ENCODE measurements around the gene HSD17B8. TPM values are rescaled to one million over a fixed set of nuclear protein-coding genes. Genes with fewer than 3 reads are reported as not detected.

The HSD17B8 gene
- total RNA-seq, 4 donors from 2014 or later: 7.9 to 28.3 (median 14.3) TPM

- no peak overlapping the region for H3K4me3 ChIP-seq
- H3K4me1 ChIP-seq: no peaks in the 10 kb centered on the region
- DNase-seq: no peak
- in situ Hi-C loops (cut with MboI; ENCODE audit: low sequenced_read_pairs in 4 of 4) (no loop called here), intact Hi-C loops (cut with DNase I; ENCODE audit: low total_unique reads) (no loop called here)
- H3K27ac ChIP-seq: no peak overlapping the region
- H3K36me3 ChIP-seq: no peaks in the 10 kb centered on the region
- H3K9me3 ChIP-seq: no peaks in the 10 kb centered on the region
- no peak for ATAC-seq
- H3K27me3 ChIP-seq: no peaks in the 10 kb centered on the region
- TF ChIP-seq POLR2A (IDR thresholded peaks at IDR 0.05) (no peak), CTCF (IDR thresholded peaks at IDR 0.05 in 4 of 5, conservative IDR thresholded peaks at IDR 0.05 in 1 of 5) (no peak)
Measured at GRCh38 chr6:33185190-33185589, 19.3 kb upstream of the HSD17B8 start.

- TF ChIP-seq CTCF (IDR thresholded peaks at IDR 0.05 in 4 of 5, conservative IDR thresholded peaks at IDR 0.05 in 1 of 5) (no peak), POLR2A (IDR thresholded peaks at IDR 0.05) (no peak)
- in situ Hi-C loops (cut with MboI; ENCODE audit: low sequenced_read_pairs in 4 of 4): no loop called here
- DNase-seq: no peak
- Histone ChIP-seq H3K4me1 (no peaks in the 10 kb centered on the region), H3K9me3 (no peaks in the 10 kb centered on the region), H3K4me3 (no peak overlapping the region), H3K27ac (no peak overlapping the region), H3K36me3 (no peaks in the 10 kb centered on the region), H3K27me3 (no peaks in the 10 kb centered on the region)
- intact Hi-C loops (cut with DNase I; ENCODE audit: low total_unique reads): no loop called here
- no peak for ATAC-seq
Measured at GRCh38 chr6:33185654-33186187, 18.7 kb upstream of the HSD17B8 start.

DNA sequence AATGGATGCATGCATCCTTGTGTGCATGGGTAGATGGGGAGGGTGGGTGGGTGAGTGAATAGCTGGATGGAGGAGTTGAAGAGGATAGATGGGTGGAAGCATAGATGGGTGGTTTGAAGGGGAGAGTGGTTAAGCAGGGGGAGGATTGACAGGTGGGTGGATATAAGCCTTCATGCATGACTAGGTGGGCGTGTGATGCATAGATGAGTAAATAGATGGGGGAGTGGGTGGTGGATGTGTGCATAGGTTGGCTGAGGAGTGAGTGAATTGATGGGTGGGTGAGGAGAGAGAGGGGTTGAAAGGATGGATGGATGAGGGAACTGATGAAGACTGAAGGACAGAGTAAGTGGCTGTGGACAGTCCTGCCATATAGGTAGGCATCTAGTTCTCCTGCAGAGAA, 16.6 kb upstream of the HSD17B8 start:
- H3K27me3 ChIP-seq: no peaks in the 10 kb centered on the region

GRCh38 chr6:33189164-33189563, 15.3 kb upstream of the HSD17B8 start:
- H3K27me3 ChIP-seq: no peaks in the 10 kb centered on the region
- H3K9me3 ChIP-seq: no peaks in the 10 kb centered on the region
- TF ChIP-seq POLR2A (IDR thresholded peaks at IDR 0.05) (no peak), CTCF (IDR thresholded peaks at IDR 0.05 in 4 of 5, conservative IDR thresholded peaks at IDR 0.05 in 1 of 5) (no peak)
- ATAC-seq: no peak
- H3K36me3 ChIP-seq: no peaks in the 10 kb centered on the region
- peaks cover 17 to 20% of the 10 kb centered on the region in 2 donors for H3K4me1 ChIP-seq
- no peak for DNase-seq
- intact Hi-C loops (cut with DNase I; ENCODE audit: low total_unique reads) (no loop called here), in situ Hi-C loops (cut with MboI; ENCODE audit: low sequenced_read_pairs in 4 of 4) (no loop called here)
- no peak overlapping the region for H3K27ac ChIP-seq
- H3K4me3 ChIP-seq: no peak overlapping the region

More for the DNA sequence above, 16.6 kb upstream of the HSD17B8 start:
- Histone ChIP-seq H3K9me3 (no peaks in the 10 kb centered on the region), H3K27ac (no peak overlapping the region), H3K4me3 (no peak overlapping the region), H3K36me3 (no peaks in the 10 kb centered on the region), H3K4me1 (peaks cover 16 to 18% of the 10 kb centered on the region in 2 donors)
- in situ Hi-C loops (cut with MboI; ENCODE audit: low sequenced_read_pairs in 4 of 4): no loop called here
- TF ChIP-seq CTCF (IDR thresholded peaks at IDR 0.05 in 4 of 5, conservative IDR thresholded peaks at IDR 0.05 in 1 of 5): no peak
- TF ChIP-seq POLR2A (IDR thresholded peaks at IDR 0.05): no peak
- no peak for ATAC-seq
- intact Hi-C loops (cut with DNase I; ENCODE audit: low total_unique reads): no loop called here
- DNase-seq: no peak

All from gastrocnemius medialis (tissue), 4 donors.